ENCODE results near the gene MYO16. TPM values are rescaled to one million over a fixed set of nuclear protein-coding genes. Genes with fewer than 3 reads are reported as not detected.

Gene MYO16
- total RNA-seq, 1 experiment from 2014 or later: 0.15 TPM

- Histone ChIP-seq H3K4me3 (ENCODE audit: low read length) (no peak overlapping the region), H3K9me2 (replicated peaks; ENCODE audit: insufficient read depth, low read length) (no peaks in the 10 kb centered on the region), H3K27ac (ENCODE audit: low read length) (no peak overlapping the region), H4K20me1 (ENCODE audit: insufficient read depth, low read depth, low read length) (no peaks in the 10 kb centered on the region), H2AFZ (ENCODE audit: low read length) (no peak overlapping the region), H3K36me3 (ENCODE audit: insufficient read depth, low read length) (no peaks in the 10 kb centered on the region), H3K4me2 (ENCODE audit: low read depth, low read length, poor library complexity, severe bottlenecking) (no peak overlapping the region), H3K27me3 (ENCODE audit: low read length) (no peaks in the 10 kb centered on the region), H3K9me3 (ENCODE audit: low read length) (no peaks in the 10 kb centered on the region), H3K9ac (ENCODE audit: low read length) (no peak overlapping the region), H3K79me2 (ENCODE audit: low read length) (no peaks in the 10 kb centered on the region), H3K4me1 (ENCODE audit: low read length) (no peaks in the 10 kb centered on the region)
- no peak for DNase-seq
Observed at GRCh38 chr13:108851660-108852059, 222.2 kb downstream of the MYO16 start.

GRCh38 chr13:108853031-108853430, 223.6 kb downstream of the MYO16 start:
- H4K20me1 ChIP-seq (ENCODE audit: insufficient read depth, low read depth, low read length): no peaks in the 10 kb centered on the region
- no peaks in the 10 kb centered on the region for H3K79me2 ChIP-seq (ENCODE audit: low read length)
- no peaks in the 10 kb centered on the region for H3K36me3 ChIP-seq (ENCODE audit: insufficient read depth, low read length)
- no peaks in the 10 kb centered on the region for H3K9me3 ChIP-seq (ENCODE audit: low read length)
- no peak overlapping the region for H3K4me3 ChIP-seq (ENCODE audit: low read length)
- no peaks in the 10 kb centered on the region for H3K27me3 ChIP-seq (ENCODE audit: low read length)
- no peak for DNase-seq
- no peak overlapping the region for H3K27ac ChIP-seq (ENCODE audit: low read length)
- no peak overlapping the region for H3K9ac ChIP-seq (ENCODE audit: low read length)
- no peak overlapping the region for H2AFZ ChIP-seq (ENCODE audit: low read length)
- no peaks in the 10 kb centered on the region for H3K9me2 ChIP-seq (replicated peaks; ENCODE audit: insufficient read depth, low read length)
- H3K4me2 ChIP-seq (ENCODE audit: low read depth, low read length, poor library complexity, severe bottlenecking): no peak overlapping the region
- no peaks in the 10 kb centered on the region for H3K4me1 ChIP-seq (ENCODE audit: low read length)

GRCh38 chr13:108855737-108856387, 226.5 kb downstream of the MYO16 start:
- no peak for DNase-seq
- Histone ChIP-seq H3K4me1 (ENCODE audit: low read length) (no peaks in the 10 kb centered on the region), H2AFZ (ENCODE audit: low read length) (no peak overlapping the region), H3K79me2 (ENCODE audit: low read length) (no peaks in the 10 kb centered on the region), H3K36me3 (ENCODE audit: insufficient read depth, low read length) (no peaks in the 10 kb centered on the region), H3K4me3 (ENCODE audit: low read length) (no peak overlapping the region), H3K9ac (ENCODE audit: low read length) (no peak overlapping the region), H3K27me3 (ENCODE audit: low read length) (no peaks in the 10 kb centered on the region), H3K9me3 (ENCODE audit: low read length) (no peaks in the 10 kb centered on the region), H4K20me1 (ENCODE audit: insufficient read depth, low read depth, low read length) (no peaks in the 10 kb centered on the region), H3K4me2 (ENCODE audit: low read depth, low read length, poor library complexity, severe bottlenecking) (no peak overlapping the region), H3K9me2 (replicated peaks; ENCODE audit: insufficient read depth, low read length) (no peaks in the 10 kb centered on the region), H3K27ac (ENCODE audit: low read length) (no peak overlapping the region)

- H3K27ac ChIP-seq (ENCODE audit: low read length): no peak overlapping the region
- no peaks in the 10 kb centered on the region for H4K20me1 ChIP-seq (ENCODE audit: insufficient read depth, low read depth, low read length)
- DNase-seq: no peak
Observed at GRCh38 chr13:108858676-108859075, 229.3 kb downstream of the MYO16 start.

GRCh38 chr13:108859197-108860012, 230.0 kb downstream of the MYO16 start:
- no peaks in the 10 kb centered on the region for H3K79me2 ChIP-seq (ENCODE audit: low read length)
- H3K9me2 ChIP-seq (replicated peaks; ENCODE audit: insufficient read depth, low read length): no peaks in the 10 kb centered on the region
- H3K4me3 ChIP-seq (ENCODE audit: low read length): no peak overlapping the region
- H4K20me1 ChIP-seq (ENCODE audit: insufficient read depth, low read depth, low read length): no peaks in the 10 kb centered on the region
- no peaks in the 10 kb centered on the region for H3K4me1 ChIP-seq (ENCODE audit: low read length)
- no peak overlapping the region for H3K4me2 ChIP-seq (ENCODE audit: low read depth, low read length, poor library complexity, severe bottlenecking)
- DNase-seq: no peak
- H3K27me3 ChIP-seq (ENCODE audit: low read length): no peaks in the 10 kb centered on the region
- no peak overlapping the region for H2AFZ ChIP-seq (ENCODE audit: low read length)
- no peaks in the 10 kb centered on the region for H3K9me3 ChIP-seq (ENCODE audit: low read length)
- H3K9ac ChIP-seq (ENCODE audit: low read length): no peak overlapping the region
- H3K27ac ChIP-seq (ENCODE audit: low read length): no peak overlapping the region
- no peaks in the 10 kb centered on the region for H3K36me3 ChIP-seq (ENCODE audit: insufficient read depth, low read length)

More at GRCh38 chr13:108858676-108859075, 229.3 kb downstream of the MYO16 start:
- no peak overlapping the region for H3K4me2 ChIP-seq (ENCODE audit: low read depth, low read length, poor library complexity, severe bottlenecking)
- H2AFZ ChIP-seq (ENCODE audit: low read length): no peak overlapping the region
- no peaks in the 10 kb centered on the region for H3K79me2 ChIP-seq (ENCODE audit: low read length)
- H3K4me3 ChIP-seq (ENCODE audit: low read length): no peak overlapping the region
- H3K4me1 ChIP-seq (ENCODE audit: low read length): no peaks in the 10 kb centered on the region
- no peaks in the 10 kb centered on the region for H3K9me3 ChIP-seq (ENCODE audit: low read length)
- no peaks in the 10 kb centered on the region for H3K9me2 ChIP-seq (replicated peaks; ENCODE audit: insufficient read depth, low read length)
- no peak overlapping the region for H3K9ac ChIP-seq (ENCODE audit: low read length)
- no peaks in the 10 kb centered on the region for H3K36me3 ChIP-seq (ENCODE audit: insufficient read depth, low read length)
- no peaks in the 10 kb centered on the region for H3K27me3 ChIP-seq (ENCODE audit: low read length)

GRCh38 chr13:108860418-108860817, 231.0 kb downstream of the MYO16 start:
- no peak overlapping the region for H3K4me2 ChIP-seq (ENCODE audit: low read depth, low read length, poor library complexity, severe bottlenecking)
- no peaks in the 10 kb centered on the region for H3K9me3 ChIP-seq (ENCODE audit: low read length)

GRCh38 chr13:108877300-108877699, 247.9 kb downstream of the MYO16 start:
- Histone ChIP-seq H4K20me1 (ENCODE audit: insufficient read depth, low read depth, low read length) (no peaks in the 10 kb centered on the region), H3K9ac (ENCODE audit: low read length) (no peak overlapping the region), H3K27ac (ENCODE audit: low read length) (no peak overlapping the region), H3K4me1 (ENCODE audit: low read length) (no peaks in the 10 kb centered on the region), H3K27me3 (ENCODE audit: low read length) (no peaks in the 10 kb centered on the region), H3K79me2 (ENCODE audit: low read length) (no peaks in the 10 kb centered on the region), H3K9me3 (ENCODE audit: low read length) (no peaks in the 10 kb centered on the region), H3K4me3 (ENCODE audit: low read length) (no peak overlapping the region), H3K9me2 (replicated peaks; ENCODE audit: insufficient read depth, low read length) (no peaks in the 10 kb centered on the region), H3K4me2 (ENCODE audit: low read depth, low read length, poor library complexity, severe bottlenecking) (no peak overlapping the region), H3K36me3 (ENCODE audit: insufficient read depth, low read length) (no peaks in the 10 kb centered on the region), H2AFZ (ENCODE audit: low read length) (no peak overlapping the region)
- DNase-seq: no peak

More at GRCh38 chr13:108860418-108860817, 231.0 kb downstream of the MYO16 start:
- no peaks in the 10 kb centered on the region for H3K4me1 ChIP-seq (ENCODE audit: low read length)
- H3K27ac ChIP-seq (ENCODE audit: low read length): no peak overlapping the region
- no peaks in the 10 kb centered on the region for H3K36me3 ChIP-seq (ENCODE audit: insufficient read depth, low read length)
- no peak overlapping the region for H2AFZ ChIP-seq (ENCODE audit: low read length)
- no peak overlapping the region for H3K9ac ChIP-seq (ENCODE audit: low read length)
- no peaks in the 10 kb centered on the region for H4K20me1 ChIP-seq (ENCODE audit: insufficient read depth, low read depth, low read length)
- H3K9me2 ChIP-seq (replicated peaks; ENCODE audit: insufficient read depth, low read length): no peaks in the 10 kb centered on the region
- no peaks in the 10 kb centered on the region for H3K27me3 ChIP-seq (ENCODE audit: low read length)
- no peaks in the 10 kb centered on the region for H3K79me2 ChIP-seq (ENCODE audit: low read length)
- no peak for DNase-seq
- H3K4me3 ChIP-seq (ENCODE audit: low read length): no peak overlapping the region

GRCh38 chr13:108878732-108879131, 249.3 kb downstream of the MYO16 start:
- Histone ChIP-seq H4K20me1 (ENCODE audit: insufficient read depth, low read depth, low read length) (no peaks in the 10 kb centered on the region), H3K4me2 (ENCODE audit: low read depth, low read length, poor library complexity, severe bottlenecking) (no peak overlapping the region), H3K4me3 (ENCODE audit: low read length) (no peak overlapping the region), H2AFZ (ENCODE audit: low read length) (no peak overlapping the region), H3K27me3 (ENCODE audit: low read length) (no peaks in the 10 kb centered on the region), H3K79me2 (ENCODE audit: low read length) (no peaks in the 10 kb centered on the region), H3K9ac (ENCODE audit: low read length) (no peak overlapping the region), H3K9me2 (replicated peaks; ENCODE audit: insufficient read depth, low read length) (no peaks in the 10 kb centered on the region), H3K27ac (ENCODE audit: low read length) (no peak overlapping the region), H3K36me3 (ENCODE audit: insufficient read depth, low read length) (no peaks in the 10 kb centered on the region), H3K4me1 (ENCODE audit: low read length) (no peaks in the 10 kb centered on the region), H3K9me3 (ENCODE audit: low read length) (no peaks in the 10 kb centered on the region)
- no peak for DNase-seq

All from Karpas-422 (cell line).